Spleen (tissue), 7 donors: Measurements from ENCODE around the gene TTLL11.

ENCODE experiments used
- POLR2A ChIP-seq, 3 donors: fragments of 450-650 bp; IDR thresholded peaks; one replicate each; pipeline ENCODE4 v1.5.1; 2017; ENCODE audit warnings: antibody characterized with exemption in 3 of 3, mild to moderate bottlenecking in 1 of 3
- TF ChIP-seq, protein P1 (sequence below), 11 experiments: fragments of 200-600 bp in 7 of 11; fragments of 450-650 bp in 4 of 11; sonication (generic) in 4 of 11; IDR thresholded peaks in 8 of 11; conservative IDR thresholded peaks in 3 of 11; 1 replicate in 7 of 11; 2 replicates in 4 of 11; pipeline versions ENCODE4 v1.4.0 to v1.8.0; 2016 to 2021; ENCODE audit warnings: antibody characterized with exemption in 11 of 11, inconsistent platforms in 4 of 11, mild to moderate bottlenecking in 1 of 11
- donor health status: DM: no; HTN: no; CAD: no; lungs with moderate emphysema.
- donor health status: DM: no; HTN: no; CAD: no.
- donor health status: DM: no; HTN: no; CAD: no.

- TF ChIP-seq, protein P1, sequence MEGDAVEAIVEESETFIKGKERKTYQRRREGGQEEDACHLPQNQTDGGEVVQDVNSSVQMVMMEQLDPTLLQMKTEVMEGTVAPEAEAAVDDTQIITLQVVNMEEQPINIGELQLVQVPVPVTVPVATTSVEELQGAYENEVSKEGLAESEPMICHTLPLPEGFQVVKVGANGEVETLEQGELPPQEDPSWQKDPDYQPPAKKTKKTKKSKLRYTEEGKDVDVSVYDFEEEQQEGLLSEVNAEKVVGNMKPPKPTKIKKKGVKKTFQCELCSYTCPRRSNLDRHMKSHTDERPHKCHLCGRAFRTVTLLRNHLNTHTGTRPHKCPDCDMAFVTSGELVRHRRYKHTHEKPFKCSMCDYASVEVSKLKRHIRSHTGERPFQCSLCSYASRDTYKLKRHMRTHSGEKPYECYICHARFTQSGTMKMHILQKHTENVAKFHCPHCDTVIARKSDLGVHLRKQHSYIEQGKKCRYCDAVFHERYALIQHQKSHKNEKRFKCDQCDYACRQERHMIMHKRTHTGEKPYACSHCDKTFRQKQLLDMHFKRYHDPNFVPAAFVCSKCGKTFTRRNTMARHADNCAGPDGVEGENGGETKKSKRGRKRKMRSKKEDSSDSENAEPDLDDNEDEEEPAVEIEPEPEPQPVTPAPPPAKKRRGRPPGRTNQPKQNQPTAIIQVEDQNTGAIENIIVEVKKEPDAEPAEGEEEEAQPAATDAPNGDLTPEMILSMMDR (IDR thresholded peaks at IDR 0.05 in 8 of 11, conservative IDR thresholded peaks at IDR 0.05 in 3 of 11): no peak
- TF ChIP-seq POLR2A (IDR thresholded peaks at IDR 0.05): no peak
Measured at GRCh38 chr9:122028089-122028488, 65.0 kb downstream of the TTLL11 start.
